HG02642 (cell line): ENCODE results near the gene HIGD2B.
"Not testable (repeated sequence)": the region's sequence is repeated elsewhere in the genome, so short reads cannot be mapped to it uniquely, and the experiment has no call there.

ENCODE experiments used
- ATAC-seq: cut with Tn5 transposase; IDR thresholded peaks from one replicate; pipeline ENCODE4 v1.9.1; 2021; ENCODE audit warnings: mild to moderate bottlenecking; ENCODE audit not compliant: unreplicated experiment, poor library complexity

HIGD2B gene

DNA sequence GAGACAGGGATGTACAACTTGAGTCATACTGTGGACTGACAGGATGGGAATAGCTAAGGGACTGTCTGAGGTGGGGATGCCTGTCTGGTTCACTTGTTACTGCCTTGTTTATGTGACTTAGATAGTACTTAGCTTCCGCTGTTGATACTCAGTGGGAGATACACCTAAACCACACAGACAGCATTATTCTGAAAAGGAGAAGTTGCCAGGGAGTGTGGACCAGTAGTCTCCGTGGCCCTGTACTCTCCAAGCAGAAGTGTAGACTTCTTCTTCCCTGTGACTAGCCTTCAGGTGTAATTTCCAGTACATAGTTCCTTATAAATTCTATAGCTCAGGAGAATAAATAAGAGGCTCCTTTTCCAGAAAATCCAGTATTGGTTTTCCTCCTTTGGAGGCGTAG is 5.1 kb downstream of the HIGD2B start:
- no peak for ATAC-seq

DNA sequence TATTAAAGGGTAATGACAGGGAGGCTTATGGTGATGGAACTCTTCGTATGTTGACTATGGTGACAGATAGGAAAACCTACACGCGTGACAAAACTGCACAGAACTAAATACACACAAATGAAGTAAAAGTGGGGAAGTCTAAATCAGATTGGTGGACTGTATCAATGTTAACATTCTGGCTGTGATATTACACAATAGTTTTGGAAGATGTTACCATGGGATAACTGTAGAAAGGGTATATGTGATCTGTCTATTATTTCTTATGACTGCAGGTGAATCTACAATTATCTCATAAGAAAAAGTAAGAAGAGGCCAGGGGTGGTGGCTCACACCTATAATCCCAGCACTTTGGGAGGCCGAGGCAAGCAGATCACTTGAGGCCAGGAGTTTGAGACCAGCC is 9.1 kb downstream of the HIGD2B start:
- no peak for ATAC-seq

DNA sequence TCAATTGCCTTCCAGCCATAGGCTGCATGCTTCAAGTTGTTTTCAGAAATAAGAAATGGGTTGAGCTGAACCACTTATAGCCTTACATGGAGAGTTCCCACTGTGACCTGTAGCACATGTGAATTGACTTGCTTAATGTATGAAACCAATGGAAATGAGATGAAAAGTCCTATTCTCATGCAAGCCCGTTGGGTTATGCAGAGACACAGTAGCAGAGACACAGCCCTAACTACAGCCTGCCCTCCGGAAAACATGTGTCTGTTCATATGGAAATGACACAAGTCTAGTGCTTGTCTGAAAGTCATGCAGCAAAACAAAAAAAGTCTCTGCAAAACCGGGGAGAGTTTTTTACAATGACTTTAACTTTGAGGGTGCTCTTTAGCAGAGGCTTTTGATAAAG is 14.5 kb downstream of the HIGD2B start:
- no peak for ATAC-seq

DNA sequence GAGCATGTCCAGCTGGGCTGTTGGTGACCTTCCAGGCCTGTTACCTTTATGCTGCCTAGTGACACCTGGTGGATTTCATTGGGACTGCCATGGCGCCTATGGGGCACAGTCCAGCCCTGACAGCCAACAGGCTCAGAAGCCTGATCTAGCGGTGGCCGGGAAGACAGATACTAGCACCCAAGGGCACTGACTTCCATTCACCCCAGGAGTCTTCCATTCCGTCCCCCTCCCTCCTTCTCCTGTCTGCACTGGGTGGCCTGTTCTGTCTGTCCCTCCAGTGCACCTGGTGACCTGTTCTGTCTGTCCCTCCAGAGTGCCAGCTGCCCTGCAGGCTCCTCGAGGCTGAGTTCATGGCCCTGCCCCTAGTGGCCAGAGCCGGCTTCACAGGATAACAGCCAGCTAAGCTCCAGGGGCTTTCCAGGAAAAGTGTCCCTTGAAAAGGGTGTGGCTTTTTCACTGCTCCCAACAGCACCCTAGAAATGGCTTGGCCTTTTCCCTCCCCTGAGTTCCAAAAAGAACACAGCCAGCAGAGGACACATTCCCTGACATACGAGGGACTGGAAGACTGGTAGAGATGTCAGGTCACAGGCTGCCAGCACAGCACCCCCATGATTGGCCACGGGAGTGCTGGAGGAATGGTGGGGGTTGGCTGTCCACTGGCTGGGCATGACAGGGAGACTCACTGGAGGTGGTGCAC is 15.2 kb downstream of the HIGD2B start:
- ATAC-seq, result peak; percentile 88

DNA sequence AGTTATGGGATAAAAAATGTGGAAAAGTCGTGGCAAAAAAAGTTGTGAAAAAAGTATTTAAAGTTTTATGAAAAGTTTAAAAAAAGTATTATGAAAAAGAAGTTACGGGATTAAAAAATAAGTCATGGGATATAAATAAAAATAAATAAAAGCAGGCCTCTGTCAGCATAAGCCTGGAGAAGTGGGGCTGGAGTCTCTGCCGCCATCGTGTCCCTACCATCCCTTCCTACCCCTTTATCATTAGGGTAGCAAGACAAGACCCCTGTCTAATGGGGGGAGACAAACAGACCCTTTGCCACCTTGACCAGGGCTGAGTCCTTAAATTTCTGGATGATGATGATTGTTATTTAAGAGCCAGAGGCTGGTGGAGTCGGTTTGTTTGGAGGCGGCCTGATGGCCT is 16.2 kb downstream of the HIGD2B start:
- not testable (repeated sequence) for ATAC-seq

DNA sequence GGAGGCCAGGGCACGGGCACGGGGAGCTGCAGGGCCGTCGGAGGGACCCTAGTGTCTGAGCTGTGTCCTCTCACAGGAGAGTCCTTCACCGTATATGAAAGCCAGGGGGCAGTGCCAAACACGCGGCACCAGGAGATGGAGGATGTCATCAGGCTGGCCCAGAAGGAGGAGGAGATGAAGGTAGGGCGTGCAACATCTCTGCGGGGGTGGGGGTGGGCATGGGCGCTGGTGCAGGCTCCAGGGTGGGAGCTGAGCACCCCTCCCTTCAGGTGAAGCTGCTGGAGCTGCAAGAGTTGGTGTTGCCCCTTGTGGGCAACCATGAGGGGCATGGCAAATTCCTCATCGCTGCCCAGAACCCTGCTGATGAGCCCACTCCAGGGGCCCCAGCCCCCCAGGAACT is 20.3 kb downstream of the HIGD2B start:
- ATAC-seq, result not testable (repeated sequence)

DNA sequence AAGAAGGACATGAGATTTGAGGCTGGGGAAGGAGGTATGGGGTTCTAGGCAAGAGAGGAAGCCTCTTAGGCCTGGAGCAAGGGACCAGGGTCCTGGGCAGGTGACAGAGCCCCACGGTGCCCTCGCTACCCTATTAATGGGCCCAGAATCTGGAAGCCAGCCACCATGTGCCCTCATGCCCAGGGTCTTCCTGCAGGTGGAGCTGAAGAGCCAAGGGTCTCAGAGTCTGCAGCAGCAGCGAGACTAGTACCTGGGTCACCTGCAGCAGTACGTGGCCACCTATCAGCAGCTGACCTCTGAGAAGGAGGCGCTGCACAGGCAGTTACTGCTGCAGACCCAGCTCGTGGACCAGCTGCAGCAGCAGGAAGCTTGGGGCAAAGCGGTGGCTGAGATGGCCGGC is 22.1 kb downstream of the HIGD2B start:
- ATAC-seq, result not testable (repeated sequence)

DNA sequence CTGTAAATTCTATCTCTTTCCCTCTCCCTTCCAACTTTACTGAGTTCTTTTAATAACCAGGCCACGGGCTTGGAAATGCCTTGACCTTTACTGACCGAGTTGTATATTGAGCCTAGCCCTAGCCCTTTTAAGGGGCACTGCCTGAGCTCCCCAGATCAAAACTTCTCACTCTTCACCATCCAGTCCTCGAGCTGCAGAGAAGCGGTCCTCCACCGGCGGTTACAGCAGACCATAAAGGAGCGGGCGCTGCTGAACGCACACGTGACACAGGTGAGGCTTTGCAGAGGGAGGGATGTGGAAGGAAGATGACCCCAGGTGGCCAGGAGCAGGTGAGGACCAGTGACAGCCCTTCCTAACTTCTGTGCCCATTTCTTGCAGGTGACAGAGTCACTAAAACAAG is 24.9 kb downstream of the HIGD2B start:
- not testable (repeated sequence) for ATAC-seq

DNA sequence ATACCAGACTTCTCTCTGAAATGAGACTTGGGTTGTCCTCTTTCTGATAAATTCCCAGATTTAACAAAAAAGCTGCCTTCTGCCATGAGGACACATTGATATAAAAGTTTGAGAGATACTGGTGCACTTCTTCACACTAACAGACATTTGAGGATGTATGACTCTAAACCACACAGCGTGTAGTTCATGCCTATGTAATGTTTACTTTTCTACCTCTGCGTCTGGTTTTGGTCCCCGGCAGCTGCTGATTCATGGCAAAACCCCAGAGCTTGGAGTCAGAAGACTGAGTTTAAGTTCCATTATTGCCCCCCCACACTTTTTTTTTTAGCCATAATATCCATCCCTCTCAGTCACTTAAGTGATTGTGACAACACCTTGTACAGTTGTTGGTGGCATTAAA is 30.0 kb downstream of the HIGD2B start:
- ATAC-seq, result not testable (repeated sequence)

DNA sequence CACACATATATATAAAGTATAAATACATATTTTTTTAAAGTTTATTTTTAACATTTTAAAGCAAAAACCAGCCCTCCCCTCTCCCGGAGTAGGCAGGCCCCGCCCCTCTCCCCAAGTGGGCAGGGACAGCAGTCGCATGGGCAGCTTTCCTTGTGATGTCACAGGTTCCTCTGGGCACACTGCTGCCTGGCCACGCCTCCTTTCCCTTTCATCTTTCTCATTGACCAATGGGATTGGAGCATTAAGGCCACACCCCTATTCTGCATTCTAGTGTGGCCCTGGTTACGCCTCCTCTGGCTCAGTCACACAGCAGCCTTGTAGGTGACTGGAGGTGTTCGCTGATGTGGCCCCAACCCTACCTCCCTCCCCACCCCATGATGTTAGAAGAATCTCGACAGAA is 31.6 kb downstream of the HIGD2B start, which contains the start of gene GOLGA6B:
Gene GOLGA6B (plus strand): TSS at position 301 of the 400 bp plus-strand sequence. CDS start 41 bp downstream, at position 342.
- ATAC-seq, result not testable (repeated sequence)

DNA sequence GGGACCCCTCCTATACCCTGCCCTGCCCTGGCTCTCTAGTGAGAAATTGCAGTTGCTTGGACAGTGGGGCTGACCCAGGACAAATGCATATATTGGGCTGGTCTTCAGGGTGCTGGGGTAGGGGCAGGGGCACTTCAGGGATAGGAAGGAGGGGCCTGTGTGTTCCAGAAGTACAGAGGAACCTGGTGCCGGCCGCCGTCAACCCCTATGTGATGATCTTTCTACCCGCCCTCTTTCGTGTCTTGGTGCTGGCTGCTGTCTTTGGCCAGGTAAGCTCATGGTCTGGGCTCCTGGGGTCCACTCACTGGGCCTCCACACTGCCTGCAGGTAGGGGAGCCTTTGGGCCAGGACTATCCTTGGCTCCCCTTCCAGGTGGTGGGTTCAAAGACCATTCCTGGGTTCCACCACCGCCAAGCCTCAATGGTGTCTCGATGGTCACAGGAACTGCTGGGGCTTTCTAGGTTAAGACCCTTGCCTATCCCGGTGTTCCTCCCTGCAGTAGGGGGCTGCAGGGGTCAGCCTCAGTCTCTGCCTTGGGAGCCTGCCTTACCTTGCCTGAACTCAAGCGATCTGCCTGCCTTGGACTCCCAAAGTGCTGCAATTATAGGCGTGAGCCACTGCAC is 37.2 kb downstream of the HIGD2B start:
- not testable (repeated sequence) for ATAC-seq

DNA sequence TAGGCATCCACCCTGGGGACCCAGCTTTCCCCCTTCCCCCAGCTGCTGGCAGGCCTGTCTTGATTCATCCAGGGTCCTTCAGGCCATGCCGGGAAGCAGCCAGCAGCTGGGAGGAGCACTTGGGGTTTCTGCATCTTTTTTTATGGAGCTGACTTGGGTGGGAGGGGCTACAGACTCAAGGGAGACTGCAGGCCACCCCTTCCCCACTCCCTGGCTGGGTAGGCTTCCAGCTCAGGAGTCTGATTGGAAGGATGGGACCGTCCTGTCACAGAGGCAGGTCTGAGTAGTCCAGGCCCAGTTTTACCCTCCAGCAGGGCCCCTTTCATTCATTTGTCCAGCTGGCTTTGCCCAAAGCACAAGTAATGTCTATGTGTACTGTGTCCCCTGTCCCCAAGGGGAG is 43.7 kb downstream of the HIGD2B start:
- ATAC-seq, result not testable (repeated sequence)

DNA sequence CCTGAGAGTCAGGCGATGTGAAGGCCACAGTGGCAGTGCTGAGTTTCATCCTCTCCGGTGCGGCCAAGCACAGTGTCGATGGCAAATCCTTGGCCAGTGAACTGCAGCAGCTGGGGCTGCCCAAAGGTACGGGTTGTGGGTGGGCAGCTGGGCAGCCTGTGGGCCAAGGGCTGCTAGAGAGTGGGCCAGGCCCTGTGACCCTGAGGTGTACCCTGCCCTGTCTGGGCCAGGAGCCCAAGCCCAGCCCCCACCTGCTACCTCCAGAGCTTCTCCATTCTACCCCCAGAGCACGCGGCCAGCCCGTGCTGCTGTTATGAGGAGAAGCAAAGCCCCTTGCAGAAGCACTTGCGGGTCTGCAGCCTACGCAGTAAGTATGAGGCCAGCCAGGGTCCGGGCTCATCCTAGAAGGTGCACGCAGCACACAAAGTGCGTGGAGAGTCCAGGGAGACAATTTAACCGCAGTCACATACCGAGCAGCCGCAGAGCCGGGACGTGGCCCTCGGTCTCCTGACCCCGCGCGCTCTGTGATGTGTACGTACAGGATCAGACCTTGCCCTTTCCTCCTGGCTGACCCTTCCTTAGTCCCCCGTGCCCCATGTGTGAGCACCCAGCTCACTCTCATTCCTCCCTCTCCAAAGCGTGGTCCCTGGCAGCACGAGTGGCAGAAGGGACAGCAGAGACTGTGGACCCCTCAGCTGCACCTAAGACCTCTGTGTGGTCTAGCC is 46.1 kb downstream of the HIGD2B start:
- not testable (repeated sequence) for ATAC-seq

DNA sequence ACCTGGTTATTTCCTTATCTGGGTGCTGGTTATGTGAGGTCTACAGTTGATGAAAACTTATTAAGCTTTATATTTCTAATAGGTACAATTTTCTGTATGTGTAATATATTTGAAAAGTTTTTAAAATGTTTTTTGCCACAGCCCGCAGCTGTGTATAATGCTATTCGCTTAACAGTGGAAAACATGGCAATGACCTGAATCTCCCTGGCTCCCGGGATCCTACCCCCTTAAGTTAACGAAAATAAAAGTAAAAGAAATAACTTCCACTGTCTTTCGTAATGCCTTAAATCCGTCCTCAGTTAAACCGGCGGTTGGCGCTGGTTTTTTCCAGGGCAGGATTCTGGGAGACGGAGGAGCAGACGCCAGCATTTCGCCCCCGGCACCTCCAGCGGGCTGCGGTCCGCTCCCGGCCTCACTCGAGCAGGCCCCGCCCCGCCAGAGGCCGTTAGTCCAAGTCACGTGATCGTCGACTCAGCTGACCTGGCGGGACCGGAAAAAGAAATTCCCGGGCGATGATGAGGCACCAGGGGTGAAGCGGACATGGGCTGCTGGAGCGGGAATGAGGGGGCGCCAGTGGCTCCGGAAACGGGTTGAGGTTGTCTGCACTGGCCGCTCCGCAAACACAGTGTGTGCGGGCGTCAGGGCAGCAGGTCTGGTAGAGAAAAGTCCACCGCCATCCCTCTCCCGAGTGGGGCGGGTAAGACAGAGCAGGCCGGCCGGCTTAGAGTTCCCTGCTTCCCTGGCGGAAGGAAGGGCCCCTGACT is 49.3 kb downstream of the HIGD2B start:
- ATAC-seq, result peak; percentile 70

DNA sequence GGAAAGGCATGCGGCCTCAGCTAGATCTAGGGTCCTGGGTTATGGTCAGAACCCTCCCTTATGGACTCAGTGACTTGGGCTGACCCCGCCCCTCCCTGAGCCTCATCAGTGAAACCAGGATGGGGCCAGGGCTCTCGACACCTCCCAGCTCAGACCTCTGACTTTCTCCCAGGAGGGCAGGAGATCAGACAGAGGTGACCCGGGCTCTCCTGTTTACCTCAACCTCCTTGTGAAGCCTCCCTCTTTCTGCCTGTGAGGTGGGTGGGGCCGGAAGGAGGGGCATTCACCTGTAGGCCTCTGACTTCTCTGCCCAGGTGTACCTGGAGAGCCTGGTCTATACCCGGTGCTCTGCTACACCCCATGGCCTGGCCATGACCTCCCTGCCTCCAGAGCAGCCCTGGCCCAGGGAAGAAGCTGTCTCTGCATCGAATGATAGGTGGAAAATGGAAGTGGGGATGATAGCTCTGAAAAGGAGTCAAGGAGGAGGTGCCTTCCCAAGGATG is 56.9 kb downstream of the HIGD2B start:
- not testable (repeated sequence) for ATAC-seq

DNA sequence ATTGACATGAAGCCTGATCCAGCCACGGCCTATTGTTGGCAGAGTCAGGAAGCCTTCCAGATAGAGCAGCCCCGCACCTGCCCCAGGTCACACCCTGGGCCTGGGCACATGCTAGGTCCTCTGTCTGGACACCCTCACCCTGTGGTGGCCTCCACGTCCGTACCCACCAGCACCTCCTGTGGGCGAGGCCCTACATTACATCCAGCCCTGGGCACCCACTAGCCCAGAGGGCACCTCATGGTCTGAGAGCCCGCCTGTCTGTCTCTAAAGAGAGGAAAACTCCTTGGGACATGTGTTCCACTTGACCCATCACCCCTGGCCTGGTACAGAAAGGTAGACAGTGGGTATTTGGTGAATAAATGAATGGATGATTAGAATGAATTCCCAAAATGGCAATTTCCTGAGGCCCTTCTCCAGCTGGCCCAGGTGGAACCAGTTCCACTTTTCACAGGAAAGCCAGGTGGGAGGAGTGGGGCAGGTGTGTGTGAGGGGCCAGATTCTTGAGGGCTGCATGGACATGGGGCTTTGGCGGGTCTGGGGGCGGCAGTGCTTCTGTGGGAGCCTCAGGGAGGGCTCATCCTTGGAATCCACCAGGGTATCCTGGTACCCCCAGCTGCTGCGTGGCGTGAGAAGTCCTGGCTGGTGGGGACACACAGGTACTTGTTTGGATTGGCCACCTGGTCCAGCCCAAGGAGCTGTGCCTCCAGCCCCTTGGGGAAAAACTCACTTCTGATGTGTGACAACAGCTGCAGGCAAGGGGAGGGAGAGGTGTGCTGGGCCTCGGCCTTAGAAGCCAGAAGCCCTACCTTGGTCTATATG is 57.5 kb downstream of the HIGD2B start:
- ATAC-seq, result not testable (repeated sequence)

DNA sequence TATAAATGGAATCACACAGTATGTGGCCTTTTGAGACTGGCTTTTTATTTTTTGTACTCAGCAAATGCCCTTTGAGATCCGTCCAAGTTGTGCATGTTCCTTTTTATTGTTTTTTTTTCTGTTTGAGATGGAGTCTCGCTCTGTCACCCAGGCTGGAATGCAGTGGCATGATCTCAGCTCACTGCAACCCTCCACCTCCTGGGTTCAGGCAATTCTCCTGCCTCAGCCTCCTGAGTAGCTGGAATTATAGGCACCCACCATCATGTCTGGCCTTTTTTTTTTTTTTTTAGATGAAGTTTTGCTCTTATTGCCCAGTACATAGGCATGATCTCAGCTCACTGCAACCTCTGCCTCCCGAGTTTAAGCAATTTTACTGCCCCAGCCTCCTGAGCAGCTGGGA is 59.8 kb downstream of the HIGD2B start:
- ATAC-seq, result not testable (repeated sequence)
